ENCODE measurements around the gene NDFIP2.

Gene NDFIP2, protein sequence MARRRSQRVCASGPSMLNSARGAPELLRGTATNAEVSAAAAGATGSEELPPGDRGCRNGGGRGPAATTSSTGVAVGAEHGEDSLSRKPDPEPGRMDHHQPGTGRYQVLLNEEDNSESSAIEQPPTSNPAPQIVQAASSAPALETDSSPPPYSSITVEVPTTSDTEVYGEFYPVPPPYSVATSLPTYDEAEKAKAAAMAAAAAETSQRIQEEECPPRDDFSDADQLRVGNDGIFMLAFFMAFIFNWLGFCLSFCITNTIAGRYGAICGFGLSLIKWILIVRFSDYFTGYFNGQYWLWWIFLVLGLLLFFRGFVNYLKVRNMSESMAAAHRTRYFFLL

DNA sequence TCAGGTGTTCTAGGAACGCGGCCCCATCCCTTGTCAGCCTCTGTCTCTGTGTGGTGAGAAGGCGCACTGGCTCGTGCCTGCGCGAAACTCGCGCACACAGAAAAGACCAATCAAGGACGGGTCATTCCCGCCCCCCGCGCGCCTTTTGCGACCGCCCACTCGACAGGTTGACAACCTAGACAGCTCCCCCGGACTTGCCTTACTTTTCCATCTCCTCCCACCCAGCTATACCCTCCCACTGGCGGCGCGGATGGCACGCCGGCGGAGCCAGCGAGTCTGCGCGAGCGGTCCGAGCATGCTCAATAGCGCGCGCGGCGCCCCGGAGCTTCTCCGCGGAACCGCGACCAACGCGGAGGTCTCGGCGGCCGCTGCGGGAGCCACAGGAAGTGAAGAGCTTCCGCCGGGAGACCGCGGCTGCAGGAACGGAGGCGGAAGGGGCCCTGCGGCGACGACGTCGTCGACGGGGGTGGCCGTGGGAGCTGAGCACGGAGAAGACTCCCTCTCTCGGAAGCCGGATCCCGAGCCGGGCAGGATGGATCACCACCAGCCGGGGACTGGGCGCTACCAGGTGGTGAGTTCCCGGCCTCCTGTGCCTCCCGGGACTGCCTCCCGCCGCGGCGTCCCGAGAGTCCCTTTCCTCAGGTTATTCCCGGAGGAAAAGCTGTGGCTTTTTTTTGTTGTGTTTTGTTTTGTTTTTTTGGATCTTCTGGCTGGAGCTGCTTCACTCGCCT lies at the start of gene NDFIP2:
TSS of gene NDFIP2 (plus strand) at position 202 of the 731 bp plus-strand sequence. CDS start at position 251, 49 bp downstream.
- DNase-seq, result peak; percentile 72 to 82

DNA sequence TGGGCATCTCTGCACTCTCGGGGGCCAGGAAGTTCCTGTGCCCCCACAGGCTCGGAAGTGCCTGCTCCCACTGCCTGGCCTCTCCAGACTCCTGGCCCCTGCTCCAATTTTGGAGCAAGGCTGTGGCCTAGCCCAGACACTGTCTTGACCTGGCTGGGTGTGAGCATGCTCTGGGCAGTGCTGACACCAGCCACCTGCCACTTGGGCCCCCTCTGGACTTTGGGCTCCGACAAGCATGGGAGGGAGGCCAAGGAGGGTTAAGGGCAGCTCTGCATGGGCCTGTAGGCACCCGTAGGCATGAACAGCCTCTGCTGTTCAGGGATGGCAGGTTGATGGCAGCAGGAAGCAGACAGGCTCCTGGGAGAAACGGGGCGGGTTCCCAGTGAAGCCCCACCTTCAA lies 48.9 kb upstream of the NDFIP2 start:
- no peak for DNase-seq

DNA sequence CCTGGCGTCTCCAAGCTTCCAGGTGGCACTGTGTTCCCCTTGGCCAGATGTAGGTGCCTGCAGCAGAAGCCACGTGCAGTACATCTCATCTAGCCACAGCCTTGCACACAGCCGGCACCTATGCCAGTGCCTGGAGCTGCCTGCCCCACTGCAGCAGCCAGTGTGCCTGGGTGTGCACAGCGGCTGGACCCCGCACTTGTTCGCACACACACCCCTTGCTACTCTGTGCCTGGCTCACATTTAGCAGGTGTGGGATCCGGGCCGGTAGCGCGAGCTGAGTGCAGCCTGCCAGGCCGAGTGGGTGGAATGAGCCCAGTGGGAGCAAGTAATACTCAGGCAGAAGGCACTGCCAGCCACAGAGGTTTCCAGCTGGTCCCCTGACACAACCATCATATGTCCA lies 48.0 kb upstream of the NDFIP2 start:
- DNase-seq, result no peak

DNA sequence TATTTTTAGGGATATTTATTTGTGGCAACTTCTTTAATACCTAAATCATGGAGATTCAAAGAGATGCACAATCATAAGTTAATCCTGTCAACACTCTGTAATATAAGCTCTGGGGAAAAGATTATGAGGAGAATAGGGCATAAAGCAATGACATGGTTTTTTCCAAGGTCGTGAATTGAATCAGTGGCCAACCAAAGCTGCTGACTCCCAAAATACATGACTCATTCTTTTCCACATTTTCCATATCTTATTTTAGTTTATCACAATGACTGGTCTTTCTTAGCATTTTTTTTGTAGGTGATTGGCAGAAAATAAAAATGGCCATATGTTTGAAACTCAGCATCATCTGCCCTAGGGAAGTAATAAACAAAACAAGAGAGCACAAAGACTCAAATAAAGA lies 46.4 kb upstream of the NDFIP2 start:
- no peak for DNase-seq

DNA sequence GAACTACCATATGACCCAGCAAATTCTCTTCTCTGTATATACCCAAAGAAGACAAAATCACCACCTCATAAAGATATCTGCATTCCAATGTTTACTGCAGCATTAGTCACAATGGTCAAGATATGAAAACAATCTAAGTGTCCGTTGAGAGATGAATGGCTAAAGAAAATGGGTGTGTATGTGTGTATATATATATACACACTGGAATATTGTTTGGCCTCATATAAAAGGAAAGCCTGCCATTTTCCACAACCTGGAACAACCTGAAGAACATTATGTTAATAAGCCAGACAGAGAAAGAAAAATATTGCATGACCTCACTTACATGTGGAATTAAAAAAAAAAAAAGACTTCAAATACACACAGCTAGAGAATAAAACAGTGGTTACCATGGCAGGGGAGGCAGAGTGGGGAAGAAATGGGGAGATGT lies 45.4 kb upstream of the NDFIP2 start:
- no peak for DNase-seq

DNA sequence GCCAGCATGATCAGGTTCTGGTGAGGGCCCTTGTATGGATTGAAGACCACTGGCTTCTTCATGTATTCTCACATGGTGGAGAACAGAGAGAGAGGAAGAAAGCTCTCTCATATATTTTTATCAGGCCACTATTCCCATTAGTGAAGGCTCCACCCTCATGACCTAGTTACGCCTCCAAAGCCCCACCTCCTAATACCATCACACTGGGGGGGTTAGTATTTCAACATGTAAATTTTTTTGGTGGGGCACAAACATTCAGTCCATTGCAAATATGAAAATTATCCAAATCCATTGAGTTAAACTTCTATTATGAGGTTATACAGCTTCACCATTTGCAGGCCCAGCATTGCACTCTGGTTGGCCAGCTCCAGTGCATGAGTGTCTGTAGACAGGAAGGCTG lies 41.7 kb upstream of the NDFIP2 start:
- DNase-seq, result no peak

DNA sequence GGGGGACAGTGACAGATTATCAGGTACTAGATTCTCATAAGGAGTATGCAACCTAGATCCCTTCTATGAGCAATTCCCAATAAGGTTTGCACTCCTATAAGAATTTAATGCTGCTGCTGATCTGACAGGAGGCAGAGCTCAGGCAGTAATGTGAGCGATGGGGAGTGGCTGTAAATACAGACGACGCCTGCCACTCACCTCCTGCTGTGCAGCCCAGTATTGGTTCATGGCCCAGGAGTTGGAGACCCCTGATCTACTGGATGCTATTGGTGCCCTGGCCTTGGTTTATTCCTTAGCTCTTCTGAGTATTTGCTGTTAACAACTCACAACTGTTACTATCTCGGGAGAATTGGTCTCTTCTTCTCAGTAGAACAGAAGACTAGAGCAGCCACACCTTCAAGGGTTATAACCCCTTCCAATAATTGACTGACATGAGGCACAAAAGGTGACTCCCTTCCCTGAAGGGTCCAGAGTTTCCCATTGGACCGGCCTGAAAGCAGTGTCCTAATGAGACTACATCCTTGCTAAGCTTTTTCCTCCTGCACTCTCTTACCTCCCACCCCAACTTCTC lies 39.9 kb upstream of the NDFIP2 start:
- no peak for DNase-seq

DNA sequence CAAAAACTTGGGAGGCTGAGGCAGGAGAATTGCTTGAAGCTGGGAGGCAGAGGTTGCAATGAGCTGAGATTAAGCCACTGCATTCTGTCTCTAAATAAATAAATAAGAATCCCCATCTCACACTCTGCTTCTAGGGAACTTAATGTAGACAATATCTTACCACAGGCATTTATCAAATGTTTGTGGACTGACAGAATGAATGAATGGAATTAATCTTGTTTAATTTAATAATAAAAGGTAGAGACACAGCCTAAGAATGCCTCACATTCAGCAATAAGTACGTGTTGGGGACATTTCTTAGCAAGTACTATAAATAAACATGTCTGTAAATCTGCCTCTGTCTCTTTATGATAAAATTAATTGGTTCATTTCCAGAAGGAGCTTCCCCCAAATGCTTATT lies 38.7 kb upstream of the NDFIP2 start:
- no peak for DNase-seq

DNA sequence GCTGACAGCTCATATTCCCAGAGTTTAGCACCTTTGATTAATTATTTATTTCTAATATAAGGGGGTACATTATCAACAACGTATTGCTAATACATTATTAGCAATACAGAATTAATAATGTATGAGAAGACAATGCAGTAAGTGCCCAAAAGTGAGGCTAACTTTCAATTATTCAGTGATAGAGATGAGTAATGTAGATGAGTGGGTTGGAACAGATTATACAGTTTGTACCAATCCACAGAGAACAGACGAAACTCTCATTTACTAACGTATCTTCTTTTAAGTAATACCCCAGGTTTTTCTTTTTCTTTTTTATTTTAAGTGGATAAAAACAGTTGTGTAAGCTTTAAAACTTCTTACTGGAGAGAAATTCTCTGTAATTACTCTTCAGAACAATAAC lies 38.2 kb upstream of the NDFIP2 start:
- no peak for DNase-seq

DNA sequence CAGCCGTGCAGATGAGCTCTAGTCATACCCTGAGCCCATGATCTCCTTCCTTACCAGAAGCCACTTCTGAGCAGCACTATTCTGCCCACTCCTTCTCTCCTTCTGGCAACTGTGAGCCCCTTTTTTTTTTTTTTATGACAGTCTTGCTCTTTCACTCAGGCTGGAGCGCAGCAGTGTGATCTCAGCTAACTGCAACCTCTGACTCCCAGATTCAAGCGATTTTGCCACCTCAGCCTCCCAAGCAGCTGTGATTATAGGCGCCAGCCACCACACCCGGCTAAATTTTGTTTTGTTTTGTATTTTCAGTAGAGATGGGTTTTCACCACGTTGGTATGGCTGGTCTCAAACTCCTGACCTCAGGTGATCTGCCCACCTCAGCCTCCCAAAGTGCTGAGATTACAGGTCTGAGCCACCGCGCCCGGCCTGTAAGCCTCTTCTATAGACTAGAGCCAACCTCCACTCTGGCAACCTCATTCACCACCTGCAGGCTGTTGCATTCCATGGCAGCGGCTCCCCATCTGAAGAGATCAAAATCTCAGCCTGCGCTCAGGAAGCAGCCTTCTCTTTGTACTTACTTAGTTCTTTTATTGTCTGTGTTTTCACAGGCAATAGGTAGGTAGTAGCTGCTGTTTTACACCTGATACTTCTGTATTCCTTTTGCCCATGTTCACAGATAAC lies 34.8 kb upstream of the NDFIP2 start:
- DNase-seq, result no peak

DNA sequence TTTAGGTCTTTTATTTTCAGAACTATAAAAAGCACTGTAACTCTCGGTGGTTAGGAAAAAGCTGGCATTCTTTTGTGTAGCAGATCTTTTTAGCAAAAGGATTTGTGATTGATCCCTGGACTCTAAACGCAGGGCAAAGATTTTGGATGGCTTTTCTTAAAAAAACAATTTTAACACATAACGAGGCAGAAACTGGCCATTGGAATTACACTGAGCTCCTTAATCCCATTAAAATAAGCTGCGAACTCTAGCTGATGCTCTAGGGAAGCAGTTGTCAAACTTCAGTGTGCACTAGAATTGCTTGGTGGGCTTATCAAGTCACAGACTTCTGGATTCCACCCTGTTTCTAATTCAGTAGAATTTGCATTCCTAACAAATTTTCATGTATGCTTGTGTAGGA lies 33.8 kb upstream of the NDFIP2 start:
- no peak for DNase-seq

DNA sequence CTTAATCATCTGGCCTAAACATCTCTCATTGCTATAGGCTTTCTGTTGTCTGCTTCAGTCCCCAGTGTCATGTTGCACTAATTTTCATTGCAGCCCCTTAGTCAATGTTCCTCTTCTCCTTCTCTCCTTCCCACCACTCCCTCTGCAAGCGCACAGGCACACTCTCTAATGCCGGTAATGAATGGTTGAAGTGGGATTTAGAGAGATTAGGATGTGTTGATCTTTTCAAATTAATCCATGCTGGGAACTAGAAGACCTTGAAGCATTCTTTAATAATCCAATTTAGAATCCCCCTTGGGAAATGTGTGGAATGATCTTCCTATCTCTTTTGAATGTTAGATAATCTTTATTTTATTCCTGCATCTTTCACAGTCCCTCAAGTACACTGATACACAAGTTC lies 33.2 kb upstream of the NDFIP2 start:
- DNase-seq, result no peak

DNA sequence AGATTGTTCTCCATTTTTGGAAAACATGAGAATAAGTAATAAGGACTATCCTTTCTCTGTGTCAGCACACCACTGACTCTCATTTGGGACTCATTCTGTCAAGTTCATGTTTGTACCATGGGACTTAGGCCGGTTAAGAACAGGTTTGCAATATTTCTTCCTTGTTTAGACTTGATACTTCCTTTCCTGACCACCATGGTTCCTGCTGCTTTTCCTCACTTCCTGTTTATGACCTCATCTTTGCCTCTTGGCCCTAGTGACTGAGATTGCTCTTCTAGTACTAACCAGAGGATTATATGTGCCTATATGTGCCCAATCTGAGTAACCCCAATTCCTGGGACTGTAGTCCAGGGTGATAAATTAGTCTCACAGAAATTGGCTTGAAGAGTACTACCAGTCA lies 32.5 kb upstream of the NDFIP2 start:
- no peak for DNase-seq

DNA sequence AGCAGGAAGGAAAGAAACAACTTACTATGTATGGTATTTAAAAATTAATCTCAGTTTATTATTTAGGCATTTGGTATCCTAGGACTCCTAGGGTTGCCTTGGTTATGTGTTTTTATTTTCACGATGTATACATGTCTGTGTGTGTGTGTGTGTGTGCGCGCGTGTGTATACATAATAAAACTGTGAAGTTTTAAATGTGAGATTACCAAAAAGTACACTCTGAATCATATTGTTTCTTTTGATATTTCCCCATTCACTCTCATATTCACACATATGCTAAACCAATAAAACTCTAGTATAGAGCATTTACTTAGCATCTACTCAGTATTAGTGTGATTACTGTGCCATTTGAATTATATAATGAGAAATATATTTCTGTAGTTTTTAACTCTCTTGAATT lies 30.8 kb upstream of the NDFIP2 start:
- DNase-seq, result no peak

DNA sequence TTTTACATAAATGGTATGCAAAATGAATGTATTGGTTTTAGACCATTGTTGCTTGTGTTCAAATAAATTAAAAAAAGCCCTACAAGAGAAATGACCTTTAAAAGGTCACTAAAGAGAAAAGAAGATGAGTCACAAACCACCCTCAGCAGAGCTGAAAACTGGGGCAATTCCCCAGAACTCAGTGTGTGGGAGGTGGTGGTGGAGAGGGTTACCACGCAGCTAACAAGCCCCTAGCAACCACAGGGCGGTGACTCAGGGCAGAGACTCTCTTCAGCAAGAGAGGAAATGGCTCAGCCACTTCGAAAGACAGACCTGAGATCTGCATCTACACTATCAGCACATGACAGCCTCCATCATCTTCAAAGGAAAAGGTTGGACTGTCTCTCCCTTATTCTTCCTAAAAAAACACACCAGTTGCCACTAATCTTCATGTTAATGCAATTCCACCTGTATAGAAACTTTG lies 29.4 kb upstream of the NDFIP2 start:
- no peak for DNase-seq

DNA sequence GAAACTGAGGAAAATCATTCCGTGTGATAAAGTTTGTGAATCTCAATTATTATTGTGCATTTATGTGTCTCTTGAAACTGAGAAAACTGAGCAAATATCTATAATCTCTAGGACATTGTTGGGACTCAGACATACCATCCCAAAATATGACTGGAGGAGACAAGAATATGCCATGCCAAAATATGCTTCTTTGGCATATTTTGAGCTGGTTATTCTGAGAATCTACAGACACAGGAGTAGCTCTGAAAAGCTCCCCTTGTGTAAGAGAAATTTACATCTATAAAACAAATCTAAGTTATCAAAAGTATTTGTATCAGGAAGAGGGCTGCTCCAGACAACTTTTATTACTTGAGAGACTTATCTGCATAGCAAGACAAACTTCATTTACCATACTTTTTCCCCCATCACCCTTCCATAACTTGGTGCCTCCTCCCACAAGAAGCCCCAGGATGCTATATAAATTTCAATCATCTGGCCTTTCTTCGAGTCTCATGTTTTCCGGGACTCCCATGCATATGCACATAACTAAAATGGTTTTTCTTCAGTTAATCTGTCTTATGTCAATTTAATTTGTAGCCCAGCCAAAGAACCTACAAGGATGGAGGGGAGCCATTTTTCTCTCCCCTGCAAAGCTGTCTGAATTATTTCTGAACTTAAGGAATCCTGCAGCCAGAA lies 28.6 kb upstream of the NDFIP2 start:
- DNase-seq, result no peak

DNA sequence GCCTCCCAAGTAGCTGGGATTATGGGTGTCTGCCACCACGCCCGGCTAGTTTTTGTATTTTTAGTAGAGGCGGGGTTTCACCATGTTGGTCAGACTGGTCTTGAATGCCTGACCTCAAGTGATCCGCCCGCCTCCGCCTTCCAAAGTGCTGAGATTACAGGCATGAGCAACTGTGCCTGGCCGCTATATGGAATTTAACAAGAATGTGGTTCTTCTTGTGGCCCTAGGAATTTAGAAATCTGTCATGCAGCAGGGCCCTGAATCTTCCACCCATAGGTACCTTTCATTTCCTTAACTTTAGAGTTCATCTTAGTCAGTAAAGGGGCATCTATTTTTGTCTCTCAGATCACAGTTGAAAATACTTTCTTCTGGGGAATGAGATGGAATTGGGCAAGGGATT lies 25.6 kb upstream of the NDFIP2 start:
- DNase-seq, result no peak

DNA sequence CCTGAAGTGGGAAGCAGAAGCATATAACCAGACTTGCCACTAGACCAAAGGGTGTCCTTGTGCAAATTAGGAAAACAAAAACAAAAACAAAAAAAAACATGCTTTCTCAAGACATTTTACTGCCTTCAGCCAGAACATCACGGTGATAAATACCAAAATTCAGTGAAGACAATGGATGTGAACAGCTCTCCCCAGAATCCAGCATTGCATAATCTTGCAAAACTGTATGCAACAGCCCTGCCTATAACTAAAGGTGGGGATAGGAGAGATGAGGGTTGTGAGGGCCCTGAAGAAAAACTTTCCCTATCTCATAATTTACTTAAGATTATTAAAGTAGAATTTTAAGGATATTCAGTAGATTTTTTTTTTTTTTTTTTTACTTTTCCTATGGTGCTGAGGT lies 24.9 kb upstream of the NDFIP2 start:
- no peak for DNase-seq

DNA sequence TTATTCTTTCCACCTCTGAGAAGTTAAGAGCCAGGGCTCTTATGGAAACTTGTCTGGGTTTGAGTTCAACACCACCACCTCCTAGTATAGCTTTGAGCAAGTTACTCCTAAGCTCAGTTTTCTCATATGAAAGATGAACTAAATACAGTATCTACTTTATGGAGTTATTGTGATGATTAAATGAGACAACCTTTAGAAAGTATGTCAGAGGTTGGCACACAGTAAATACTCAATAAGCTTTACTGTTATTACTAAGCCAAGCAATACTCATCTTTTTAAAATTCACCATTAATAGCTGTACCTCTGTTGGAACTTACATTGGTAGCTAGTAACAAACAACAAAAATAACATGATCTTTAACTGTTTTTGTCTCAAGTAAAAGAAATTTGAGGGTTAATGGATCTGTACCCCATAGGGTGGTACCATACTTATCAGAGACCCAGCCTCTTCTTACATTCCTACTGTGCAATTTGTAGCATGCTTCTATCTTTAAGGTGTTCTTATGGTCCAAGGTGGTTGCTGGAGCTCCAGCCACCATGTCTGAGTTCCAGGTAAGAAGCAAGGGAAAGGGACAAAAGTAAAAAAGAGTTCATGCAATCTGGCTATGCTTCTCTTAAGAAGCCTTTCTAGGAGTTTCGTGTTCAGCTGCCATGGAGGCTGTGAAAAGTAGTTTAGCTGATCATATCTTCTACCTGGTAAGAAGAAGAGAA lies 24.1 kb upstream of the NDFIP2 start:
- DNase-seq, result no peak

DNA sequence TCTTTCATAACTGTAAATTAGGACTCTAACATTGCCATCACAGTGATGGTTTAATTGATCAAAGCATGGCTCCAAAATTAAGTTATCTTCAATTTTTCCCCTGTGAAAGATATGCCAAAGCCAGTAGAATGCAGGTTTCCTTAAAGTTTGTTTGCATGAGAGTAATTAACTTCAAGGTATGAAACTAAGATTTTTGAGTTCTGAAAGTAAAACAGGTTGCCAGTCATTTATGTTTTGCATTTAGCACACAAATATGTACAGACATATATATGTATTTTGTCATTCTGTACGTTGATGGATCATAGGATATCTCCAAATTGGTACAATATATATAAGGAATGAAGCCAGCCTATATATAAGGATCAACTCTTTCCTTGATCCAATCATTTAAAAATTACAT lies 23.6 kb upstream of the NDFIP2 start:
- no peak for DNase-seq

DNA sequence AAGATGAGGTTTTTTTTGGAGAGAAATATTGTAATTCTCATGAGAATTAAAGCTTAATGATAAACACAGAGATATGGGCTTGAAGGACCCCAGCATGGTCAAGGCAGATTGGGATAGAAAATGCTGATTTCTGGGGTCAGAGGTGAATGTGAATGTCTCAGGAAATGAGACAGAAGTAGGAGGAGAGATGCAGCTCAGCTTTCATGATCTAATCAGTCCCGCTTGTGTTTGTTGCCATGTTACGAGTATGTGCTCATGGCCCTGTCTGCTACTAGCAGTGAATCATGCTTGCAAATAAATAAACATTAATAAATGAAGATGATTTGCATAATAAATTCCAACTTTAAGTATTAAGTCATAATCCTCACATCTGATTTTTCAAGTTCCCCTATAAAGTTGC lies 23.0 kb upstream of the NDFIP2 start:
- DNase-seq, result no peak

DNA sequence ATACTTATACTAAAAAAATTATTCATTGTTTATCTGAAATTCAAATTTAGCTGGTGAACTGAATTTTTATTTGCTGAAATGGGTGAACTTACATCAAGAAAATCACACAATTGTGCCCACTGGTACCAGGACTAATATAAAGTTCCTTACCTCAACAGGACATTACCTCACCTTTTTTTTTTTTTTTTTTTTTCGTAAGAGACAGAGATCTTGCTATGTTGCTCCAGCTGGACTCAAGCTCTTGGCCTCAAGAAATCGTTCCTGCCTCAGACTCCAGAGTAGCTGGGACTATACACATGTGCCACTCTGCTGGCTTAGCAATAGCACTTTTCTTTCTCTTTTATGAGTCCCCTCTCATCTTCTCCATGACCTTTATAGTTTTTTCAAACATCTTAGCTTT lies 22.5 kb upstream of the NDFIP2 start:
- no peak for DNase-seq
